ENCODE data around the gene TAF11L5. TPM values are rescaled to one million over a fixed set of nuclear protein-coding genes. Genes with fewer than 3 reads are reported as not detected.
"Not testable (repeated sequence)": the region's sequence is repeated elsewhere in the genome, so short reads cannot be mapped to it uniquely, and the experiment has no call there.

The TAF11L5 gene
- total and polyA plus RNA-seq, 11 donors, result not detected

DNA sequence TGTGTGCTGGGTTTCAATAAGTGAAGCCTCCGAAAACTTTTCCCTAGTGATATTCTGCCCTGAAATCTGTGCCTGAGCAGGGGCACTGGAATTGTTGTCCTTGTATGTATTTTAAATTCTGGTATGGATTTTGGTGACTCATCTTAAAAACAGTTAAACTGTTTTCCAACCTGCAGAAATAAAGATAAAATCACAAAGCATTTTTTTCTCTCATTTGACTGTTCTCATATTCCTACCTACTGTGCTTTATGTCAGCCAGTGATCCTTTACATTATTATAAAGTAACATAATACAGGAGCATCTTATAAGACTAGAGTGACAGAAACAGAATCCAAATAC, 37.9 kb upstream of the TAF11L5 start:
- H3K4me3 ChIP-seq, result no peak overlapping the region
- no peaks in the 10 kb centered on the region for H3K4me1 ChIP-seq
- intact Hi-C loops (cut with DNase I), result no loop called here
- no peaks in the 10 kb centered on the region for H3K27me3 ChIP-seq
- ATAC-seq (no peak), DNase-seq (no peak)
- TF ChIP-seq, protein P1, sequence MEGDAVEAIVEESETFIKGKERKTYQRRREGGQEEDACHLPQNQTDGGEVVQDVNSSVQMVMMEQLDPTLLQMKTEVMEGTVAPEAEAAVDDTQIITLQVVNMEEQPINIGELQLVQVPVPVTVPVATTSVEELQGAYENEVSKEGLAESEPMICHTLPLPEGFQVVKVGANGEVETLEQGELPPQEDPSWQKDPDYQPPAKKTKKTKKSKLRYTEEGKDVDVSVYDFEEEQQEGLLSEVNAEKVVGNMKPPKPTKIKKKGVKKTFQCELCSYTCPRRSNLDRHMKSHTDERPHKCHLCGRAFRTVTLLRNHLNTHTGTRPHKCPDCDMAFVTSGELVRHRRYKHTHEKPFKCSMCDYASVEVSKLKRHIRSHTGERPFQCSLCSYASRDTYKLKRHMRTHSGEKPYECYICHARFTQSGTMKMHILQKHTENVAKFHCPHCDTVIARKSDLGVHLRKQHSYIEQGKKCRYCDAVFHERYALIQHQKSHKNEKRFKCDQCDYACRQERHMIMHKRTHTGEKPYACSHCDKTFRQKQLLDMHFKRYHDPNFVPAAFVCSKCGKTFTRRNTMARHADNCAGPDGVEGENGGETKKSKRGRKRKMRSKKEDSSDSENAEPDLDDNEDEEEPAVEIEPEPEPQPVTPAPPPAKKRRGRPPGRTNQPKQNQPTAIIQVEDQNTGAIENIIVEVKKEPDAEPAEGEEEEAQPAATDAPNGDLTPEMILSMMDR (IDR thresholded peaks at IDR 0.05), result no peak
- no peak for TF ChIP-seq POLR2A (IDR thresholded peaks at IDR 0.05)
- no peaks in the 10 kb centered on the region for H3K36me3 ChIP-seq
- 83 to 94% (median 91%) methylated on average over 1 of the region's 1 CpG for WGBS, 4 donors
- no peaks in the 10 kb centered on the region for H3K9me3 ChIP-seq
- H3K27ac ChIP-seq, result no peak overlapping the region

DNA sequence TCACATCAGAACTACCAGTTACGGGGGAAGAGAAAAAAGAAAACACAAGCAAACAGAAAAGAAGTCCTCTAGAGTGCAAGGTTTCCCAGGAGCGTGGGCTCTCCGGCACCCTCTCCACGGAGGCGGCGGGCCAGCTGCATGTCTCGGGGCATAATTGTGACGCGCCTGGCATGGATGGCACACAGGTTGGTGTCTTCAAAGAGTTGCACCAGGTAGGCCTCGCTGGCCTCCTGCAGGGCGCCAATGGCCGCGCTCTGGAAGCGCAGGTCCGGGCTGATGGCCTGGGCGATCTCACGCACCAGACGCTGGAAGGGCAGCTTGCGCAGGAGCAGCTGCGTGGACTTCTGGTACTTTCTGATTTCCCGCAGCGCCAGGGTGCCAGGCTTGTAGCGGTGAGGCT, 33.8 kb upstream of the TAF11L5 start:
- H3K4me1 ChIP-seq; H3K36me3 ChIP-seq; H3K27ac ChIP-seq; H3K4me3 ChIP-seq; DNase-seq; H3K27me3 ChIP-seq; intact Hi-C loops (cut with DNase I); H3K9me3 ChIP-seq: not testable (repeated sequence)
- WGBS, 4 donors, result 91 to 98% (median 95%) methylated on average over 14 to 23 of the region's 23 CpGs
- peak in 1 of 4 donors; percentile 24 for ATAC-seq

DNA sequence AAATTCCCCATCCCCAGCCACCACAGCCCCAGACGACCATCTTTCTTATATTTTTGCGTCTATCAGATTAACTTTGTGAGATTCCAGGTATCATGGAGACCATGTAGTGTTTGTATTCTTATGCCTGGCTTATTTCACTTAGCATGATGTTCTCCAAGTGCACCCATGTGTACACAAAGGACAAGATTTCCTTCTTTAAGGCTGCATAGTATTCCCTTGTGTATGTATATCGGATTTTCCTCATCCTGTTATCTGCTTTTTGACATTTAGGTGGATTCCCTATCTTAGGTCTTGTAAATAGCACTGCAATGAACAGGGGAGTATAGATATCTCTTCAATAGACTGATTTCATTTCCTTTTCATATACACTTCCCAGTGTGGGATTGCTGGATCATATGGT, 32.3 kb upstream of the TAF11L5 start:
- DNase-seq, result no peak
- H3K36me3 ChIP-seq, result no peaks in the 10 kb centered on the region
- WGBS, 4 donors, result 83 to 90% (median 84%) methylated on average over 3 of the region's 3 CpGs

DNA sequence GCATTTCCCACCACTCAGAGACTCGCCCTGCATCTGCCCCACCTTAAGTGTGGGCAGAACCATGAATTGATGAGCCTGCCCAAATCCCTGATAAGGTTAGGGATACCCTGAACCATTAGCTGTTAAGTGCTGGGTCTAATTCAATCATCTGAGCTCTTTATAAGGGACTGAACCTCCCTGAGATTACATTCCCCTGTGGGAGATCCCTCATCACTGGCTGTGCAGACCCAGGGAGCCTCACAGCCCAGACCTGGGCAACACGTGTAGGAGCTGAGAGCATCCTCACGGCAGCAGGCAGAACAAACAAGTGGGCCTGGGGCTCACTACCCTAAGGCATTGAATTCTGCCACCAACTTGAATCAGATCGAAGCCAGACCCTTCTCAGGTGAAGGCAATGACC, 27.6 kb upstream of the TAF11L5 start:
- DNase-seq (no peak), ATAC-seq (no peak)
- WGBS, 4 donors, result 41 to 51% (median 46%) methylated on average over 2 to 4 of the region's 4 CpGs
- intact Hi-C loops (cut with DNase I), result no loop called here
- H3K27ac ChIP-seq, result no peak overlapping the region
- H3K27me3 ChIP-seq, result no peaks in the 10 kb centered on the region
- no peaks in the 10 kb centered on the region for H3K4me1 ChIP-seq
- peaks cover 0 to 4% (median 0%) of the 10 kb centered on the region in 12 donors for H3K9me3 ChIP-seq
- H3K4me3 ChIP-seq, result no peak overlapping the region
- TF ChIP-seq POLR2A (IDR thresholded peaks at IDR 0.05), result no peak
- TF ChIP-seq, protein P1 (IDR thresholded peaks at IDR 0.05), result no peak
- H3K36me3 ChIP-seq, result no peaks in the 10 kb centered on the region

More for the DNA sequence above, 32.3 kb upstream of the TAF11L5 start:
- intact Hi-C loops (cut with DNase I), result no loop called here
- H3K27ac ChIP-seq, result no peak overlapping the region
- no peak overlapping the region for H3K4me3 ChIP-seq
- no peak for ATAC-seq
- H3K4me1 ChIP-seq, result no peaks in the 10 kb centered on the region
- H3K9me3 ChIP-seq, result peaks cover 0 to 4% (median 0%) of the 10 kb centered on the region in 12 donors
- H3K27me3 ChIP-seq, result no peaks in the 10 kb centered on the region
- TF ChIP-seq POLR2A (IDR thresholded peaks at IDR 0.05), result no peak
- TF ChIP-seq, protein P1 (IDR thresholded peaks at IDR 0.05), result no peak

DNA sequence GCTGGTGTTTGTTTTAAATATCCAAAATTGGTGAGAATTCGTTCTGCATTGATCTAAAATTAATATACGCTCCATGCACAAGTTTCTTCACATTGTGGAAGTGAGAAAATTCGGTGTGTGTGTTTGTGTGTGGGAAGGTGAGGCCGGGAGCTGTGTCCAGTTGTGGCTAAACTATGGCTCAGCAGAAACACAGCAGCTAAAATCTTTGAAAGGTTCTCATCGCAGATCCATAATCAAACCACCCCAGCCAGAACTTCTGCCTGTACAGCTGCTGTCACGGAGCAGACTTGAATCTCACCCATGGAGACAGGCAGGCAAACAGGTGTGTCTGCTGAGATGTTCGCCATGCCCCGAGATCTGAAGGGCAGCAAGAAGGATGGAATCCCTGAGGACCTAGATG, 27.1 kb upstream of the TAF11L5 start, which contains the start of gene TAF11L2:
Gene TAF11L2 (plus strand): TSS at position 301 of the 400 bp plus-strand sequence.
- H3K27me3 ChIP-seq; intact Hi-C loops (cut with DNase I); DNase-seq; H3K4me3 ChIP-seq; H3K27ac ChIP-seq; ATAC-seq; H3K9me3 ChIP-seq; H3K36me3 ChIP-seq; H3K4me1 ChIP-seq: not testable (repeated sequence)
- WGBS, 4 donors, result 80 to 82% (median 81%) methylated on average over 8 of the region's 8 CpGs

Data from heart left ventricle (tissue), 16 donors.